NOMO-1 treated with DMSO at 0.1 percent for 48 hours (cell line): ENCODE results near the gene GSTM2.

Experiments
- DNase-seq: peaks from one replicate; lab custom pipeline; 2025; ENCODE audit not compliant: unreplicated experiment; lab: John Stamatoyannopoulos, UW

Gene GSTM2

DNA sequence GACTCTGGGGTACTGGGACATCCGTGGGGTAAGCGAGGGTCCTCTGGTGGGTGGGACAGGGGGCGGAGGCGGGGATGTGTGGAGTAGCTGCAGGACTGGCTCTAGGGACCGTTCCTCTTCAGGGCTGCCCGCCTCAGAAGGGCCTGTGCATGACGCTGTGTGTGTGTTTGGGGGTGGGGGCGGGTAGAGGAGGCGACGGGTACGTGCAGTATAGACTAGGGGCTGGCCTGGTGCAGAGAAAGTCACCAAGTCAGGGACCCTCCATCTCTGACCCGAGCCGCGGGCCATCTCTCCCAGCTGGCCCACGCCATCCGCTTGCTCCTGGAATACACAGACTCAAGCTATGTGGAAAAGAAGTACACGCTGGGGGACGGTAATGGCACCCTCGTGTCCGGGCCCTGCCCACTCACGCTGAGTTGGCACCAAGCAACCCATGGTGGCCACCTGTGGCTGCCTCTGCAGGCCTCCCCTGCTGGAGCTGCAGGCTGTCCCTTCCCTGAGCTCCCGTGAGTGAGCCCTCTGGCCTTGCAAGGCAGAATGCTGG is 44.5 kb downstream of the GSTM2 start:
- no peak for DNase-seq

DNA sequence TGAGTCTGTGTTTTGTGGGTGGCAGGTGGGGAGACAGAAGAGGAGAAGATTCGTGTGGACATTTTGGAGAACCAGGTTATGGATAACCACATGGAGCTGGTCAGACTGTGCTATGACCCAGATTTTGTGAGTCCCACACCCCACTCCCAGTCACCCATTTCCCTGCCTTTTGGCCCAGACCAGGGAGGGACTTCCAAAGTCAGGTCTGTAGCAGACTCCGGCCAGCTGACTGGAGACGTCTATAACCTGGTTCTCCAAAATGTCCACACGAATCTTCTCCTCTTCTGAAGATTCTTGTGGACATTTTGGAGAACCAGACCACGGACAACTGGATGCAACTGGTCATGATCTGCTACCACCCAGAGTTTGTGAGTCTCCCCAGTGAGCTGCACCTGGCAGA is 45.8 kb downstream of the GSTM2 start:
- no peak for DNase-seq

DNA sequence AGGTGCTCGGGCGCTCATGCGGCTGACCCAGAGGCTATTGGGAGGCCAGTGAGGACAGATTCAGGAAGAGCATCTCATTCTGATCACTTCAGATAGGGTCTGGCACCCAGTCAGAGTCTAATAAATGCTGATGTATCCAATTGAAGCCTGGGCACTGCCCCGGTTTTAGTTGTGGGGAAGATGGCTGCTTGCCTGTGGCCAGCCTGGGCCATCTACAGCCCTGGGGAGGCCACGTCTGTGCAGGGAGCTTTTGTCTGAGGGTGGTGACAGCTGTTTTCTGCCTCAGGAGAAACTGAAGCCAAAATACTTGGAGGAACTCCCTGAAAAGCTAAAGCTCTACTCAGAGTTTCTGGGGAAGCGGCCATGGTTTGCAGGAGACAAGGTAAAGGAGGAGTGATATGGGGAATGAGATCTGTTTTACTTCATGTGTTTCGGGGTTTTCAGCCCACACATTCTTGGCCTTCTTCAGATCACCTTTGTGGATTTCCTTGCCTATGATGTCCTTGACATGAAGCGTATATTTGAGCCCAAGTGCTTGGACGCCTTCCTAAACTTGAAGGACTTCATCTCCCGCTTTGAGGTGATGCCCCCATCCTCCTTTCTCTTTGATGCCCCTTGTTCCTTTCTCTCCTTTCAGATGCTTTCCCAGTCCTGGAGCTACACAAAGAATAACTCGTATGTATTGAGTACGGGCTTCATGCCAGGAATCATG is 47.0 kb downstream of the GSTM2 start:
- DNase-seq = no peak

DNA sequence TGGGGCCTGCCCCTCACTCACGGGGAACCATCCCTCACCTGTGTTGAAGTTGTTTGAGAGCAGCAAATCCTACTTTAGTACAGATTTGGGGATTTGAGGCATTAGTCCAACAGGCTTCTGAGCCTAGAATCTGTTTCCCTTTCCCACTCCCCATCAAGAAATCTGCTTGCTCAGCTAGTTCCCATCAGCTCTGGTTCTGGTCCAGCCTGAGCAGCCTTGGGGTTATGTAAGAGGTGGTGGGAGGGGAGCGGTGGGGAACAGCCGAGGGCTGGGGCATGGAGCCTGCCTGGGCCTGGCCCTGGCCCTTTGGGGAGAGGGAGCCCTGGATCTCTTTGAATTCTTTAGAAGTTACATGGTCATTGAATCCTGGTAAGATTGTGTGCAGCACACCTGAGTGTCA is 48.3 kb downstream of the GSTM2 start:
- DNase-seq = no peak

DNA sequence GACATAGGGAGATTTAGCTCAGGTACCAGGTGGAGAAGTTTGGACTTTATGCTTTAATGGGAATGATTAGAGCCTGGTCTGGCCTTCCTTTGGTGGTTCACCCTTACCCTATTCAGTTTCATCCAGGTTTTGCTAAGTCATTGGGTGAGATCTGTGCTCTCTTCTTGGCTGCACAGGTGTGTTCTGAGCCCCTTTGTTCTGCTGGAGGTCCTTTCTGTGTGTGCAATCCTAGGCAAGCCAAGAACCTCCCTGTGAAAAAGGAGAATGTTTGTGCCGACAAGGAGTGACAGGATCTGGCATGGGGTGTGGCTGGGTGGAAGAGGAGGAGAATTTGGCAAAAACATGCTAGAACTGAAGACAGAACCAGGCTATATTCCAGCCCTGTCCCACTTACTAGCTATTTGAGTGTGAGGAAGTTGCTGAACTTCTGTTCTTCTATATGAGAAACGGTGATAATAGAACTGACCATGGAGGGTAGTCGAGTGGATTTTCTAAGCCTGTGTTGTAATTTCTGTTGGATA is 48.8 kb downstream of the GSTM2 start:
- DNase-seq = no peak

DNA sequence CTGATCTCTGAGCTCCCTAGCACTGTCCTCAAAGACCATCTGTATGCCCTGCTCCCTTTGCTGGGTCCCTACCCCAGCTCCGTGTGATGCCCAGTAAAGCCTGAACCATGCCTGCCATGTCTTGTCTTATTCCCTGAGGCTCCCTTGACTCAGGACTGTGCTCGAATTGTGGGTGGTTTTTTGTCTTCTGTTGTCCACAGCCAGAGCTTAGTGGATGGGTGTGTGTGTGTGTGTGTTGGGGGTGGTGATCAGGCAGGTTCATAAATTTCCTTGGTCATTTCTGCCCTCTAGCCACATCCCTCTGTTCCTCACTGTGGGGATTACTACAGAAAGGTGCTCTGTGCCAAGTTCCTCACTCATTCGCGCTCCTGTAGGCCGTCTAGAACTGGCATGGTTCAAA is 49.9 kb downstream of the GSTM2 start:
- no peak for DNase-seq

DNA sequence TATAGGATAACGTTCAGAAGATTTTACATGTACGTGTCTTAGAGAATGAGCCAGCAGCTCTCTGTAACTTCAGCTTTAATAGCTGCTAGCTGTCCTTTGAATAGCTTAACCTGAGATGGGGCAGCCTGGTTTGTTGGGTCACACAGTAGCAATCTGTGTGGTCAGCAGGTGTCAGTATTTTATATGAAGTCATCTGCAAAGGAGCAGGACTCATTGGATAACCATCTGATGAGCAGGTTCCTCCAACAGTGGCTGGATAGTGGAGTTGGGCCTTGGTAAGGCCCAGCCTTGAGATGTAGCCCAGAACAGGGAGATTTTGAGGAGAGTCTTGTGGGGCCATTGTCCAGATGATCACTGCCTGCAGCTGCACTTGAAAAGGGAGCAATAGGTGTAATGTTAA is 50.6 kb downstream of the GSTM2 start:
- DNase-seq = no peak

DNA sequence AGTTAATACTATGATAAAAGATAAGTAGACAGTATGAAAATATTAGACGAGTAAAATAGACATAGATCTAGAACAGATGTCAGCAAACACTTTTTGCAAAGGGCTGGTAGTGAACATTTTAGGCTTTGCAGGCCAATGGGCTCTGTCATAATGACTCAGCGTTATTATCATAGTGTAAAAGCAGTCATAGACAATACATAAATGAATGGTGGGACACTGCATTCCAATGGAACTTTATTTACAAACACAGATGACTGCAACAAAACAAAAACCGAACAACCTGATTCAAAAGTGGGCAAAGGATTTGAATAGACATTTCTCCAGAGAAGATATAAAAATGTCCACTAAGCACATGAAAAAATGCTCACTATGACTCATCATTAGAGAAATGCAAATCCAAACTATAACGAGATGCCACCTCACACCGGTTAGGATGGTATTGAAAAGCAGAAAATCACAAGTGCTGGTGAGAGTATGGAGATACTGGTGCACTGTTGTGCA is 51.5 kb downstream of the GSTM2 start:
- peak; percentile 2 for DNase-seq

DNA sequence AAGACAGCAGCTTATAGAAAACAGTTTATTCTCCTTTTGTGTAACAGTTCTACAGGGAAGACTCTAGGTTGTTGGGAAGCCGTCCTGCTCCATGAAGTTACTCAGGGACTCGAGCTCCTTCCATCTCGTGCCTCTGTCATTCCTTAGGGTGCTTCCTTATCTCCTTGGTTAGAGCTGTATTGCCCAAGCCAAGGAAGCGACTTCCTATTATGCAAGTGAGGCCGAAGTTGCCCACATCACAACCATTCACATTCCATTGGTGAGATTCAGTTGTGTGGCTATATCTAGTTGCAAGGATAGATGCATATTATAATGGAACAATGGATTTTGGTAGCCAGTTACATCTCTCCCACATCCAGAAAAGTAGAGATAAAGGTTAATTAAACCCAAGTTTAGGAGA is 53.2 kb downstream of the GSTM2 start:
- no peak for DNase-seq

DNA sequence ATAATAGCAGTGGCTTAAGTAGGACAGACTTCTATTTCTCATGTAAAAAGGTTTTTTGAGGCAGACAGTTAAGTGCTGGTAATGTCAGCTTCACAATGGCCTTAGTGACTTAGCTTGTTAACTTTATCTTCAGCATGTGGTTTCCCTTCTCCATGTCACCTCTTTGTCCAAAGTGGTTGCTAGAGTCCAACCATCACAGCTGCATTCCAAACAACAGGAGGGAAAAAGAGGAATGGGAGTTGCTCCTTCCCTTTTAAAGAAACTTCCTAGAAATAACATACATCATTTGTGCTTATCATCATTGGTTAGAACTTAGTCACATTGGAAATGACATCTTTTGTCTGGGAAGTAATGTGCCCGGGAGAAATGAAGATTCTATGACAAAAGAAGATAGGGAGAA is 54.1 kb downstream of the GSTM2 start:
- DNase-seq = no peak

DNA sequence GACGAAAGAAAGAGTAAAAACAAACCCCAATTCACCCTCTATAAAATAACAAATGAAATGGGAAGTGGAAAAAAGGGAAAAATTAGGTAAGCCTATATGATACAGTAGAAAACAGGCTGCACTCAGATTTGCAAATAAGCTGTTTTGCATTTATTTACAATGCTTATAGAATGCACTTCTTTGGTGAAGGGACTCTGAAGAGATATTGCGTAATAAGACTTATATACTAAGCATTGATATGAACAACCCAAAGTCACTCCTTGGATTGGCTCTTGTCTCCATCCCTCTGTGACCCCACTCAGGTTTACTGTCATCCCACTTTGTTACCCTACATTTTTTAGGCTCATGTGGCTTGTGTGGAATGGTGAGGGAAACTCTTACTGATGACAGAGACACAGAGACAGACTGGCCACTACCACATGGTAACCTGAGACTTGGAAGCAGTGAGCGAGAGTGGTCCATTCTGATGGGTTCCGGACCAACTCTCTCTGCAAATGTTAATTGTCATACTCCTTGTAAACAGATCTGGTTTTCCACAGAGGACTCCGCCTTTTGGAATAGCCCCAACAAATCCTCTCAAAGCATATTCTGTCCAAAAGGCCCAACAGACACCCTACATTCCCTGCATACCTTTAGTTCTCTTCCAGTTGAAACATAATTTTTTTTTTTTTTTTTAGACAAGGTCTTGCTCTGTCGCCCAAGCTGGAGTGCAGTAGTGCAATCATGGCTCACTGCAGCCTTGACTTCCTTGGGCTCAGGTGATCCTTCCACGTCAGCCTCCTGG is 55.2 kb downstream of the GSTM2 start:
- DNase-seq = no peak
